HL-60 (cell line): Measurements from ENCODE around the gene CHFR.

Experiments used
- CTCF ChIP-seq: IDR thresholded peaks from one replicate; pipeline ENCODE4 v1.5.1; 2011; ENCODE audit warnings: low read length, control low read depth, inconsistent platforms; ENCODE audit not compliant: insufficient read depth
- GABPA ChIP-seq: IDR thresholded peaks from 2 replicates; pipeline ENCODE4 v1.6.1; 2012; ENCODE audit warnings: low read depth
- POLR2AphosphoS5 ChIP-seq: IDR thresholded peaks from 2 replicates; pipeline ENCODE4 v1.6.1; 2012; ENCODE audit warnings: low read depth
- SPI1 ChIP-seq: IDR thresholded peaks from 2 replicates; pipeline ENCODE4 v1.6.1; 2012; ENCODE audit warnings: low read depth, mild to moderate bottlenecking, borderline replicate concordance

GRCh38 chr12:132838410-132839080, 48.9 kb downstream of the CHFR start:
- TF ChIP-seq CTCF (no peak), GABPA (no peak), POLR2AphosphoS5 (no peak), SPI1 (no peak)
